Measurements from ENCODE around the gene MAP1LC3A.
A peak's percentile ranks its signal among the peaks of the same experiment; 100 is the strongest.

MAP1LC3A gene

GRCh38 chr20:34561661-34562060 lies 3.1 kb downstream of the MAP1LC3A start:
- no peak overlapping the region for H3K4me3 ChIP-seq (ENCODE audit: low read depth, low read length)
- no peak for TF ChIP-seq CTCF (IDR thresholded peaks at IDR 0.05; ENCODE audit: low read depth, low read length)

GRCh38 chr20:34562641-34563040 lies 4.1 kb downstream of the MAP1LC3A start:
- peak; percentile 35; the same call in 1 of the 2 replicates for TF ChIP-seq CTCF (IDR thresholded peaks at IDR 0.05; ENCODE audit: low read depth, low read length)
- H3K4me3 ChIP-seq (ENCODE audit: low read depth, low read length), result no peak overlapping the region

GRCh38 chr20:34564833-34565232 lies 6.3 kb downstream of the MAP1LC3A start:
- H3K4me3 ChIP-seq (ENCODE audit: low read depth, low read length), result no peak overlapping the region
- TF ChIP-seq CTCF (IDR thresholded peaks at IDR 0.05; ENCODE audit: low read depth, low read length), result no peak

GRCh38 chr20:34566978-34567891 lies 8.7 kb downstream of the MAP1LC3A start:
- no peak overlapping the region for H3K4me3 ChIP-seq (ENCODE audit: low read depth, low read length)
- TF ChIP-seq CTCF (IDR thresholded peaks at IDR 0.05; ENCODE audit: low read depth, low read length), result no peak

- no peak overlapping the region for H3K4me3 ChIP-seq (ENCODE audit: low read depth, low read length)
- no peak for TF ChIP-seq CTCF (IDR thresholded peaks at IDR 0.05; ENCODE audit: low read depth, low read length)
Observed at GRCh38 chr20:34567892-34568865, 9.7 kb downstream of the MAP1LC3A start.

- no peak overlapping the region for H3K4me3 ChIP-seq (ENCODE audit: low read depth, low read length)
- TF ChIP-seq CTCF (IDR thresholded peaks at IDR 0.05; ENCODE audit: low read depth, low read length), result no peak
Observed at GRCh38 chr20:34569598-34569997, 11.1 kb downstream of the MAP1LC3A start.
